Gastroesophageal sphincter (tissue), 4 donors: ENCODE measurements around the gene TULP4. TPM values are rescaled to one million over a fixed set of nuclear protein-coding genes. Genes with fewer than 3 reads are reported as not detected.

Experiments
- ATAC-seq: fragments of 150-250 bp; one replicate; pipeline ENCODE4 v1.9.1; 2016; ENCODE audit warnings: mild to moderate bottlenecking, moderate library complexity
- H3K27ac ChIP-seq, 4 donors: fragments of 200-600 bp; sonication (generic) in 3 of 4; 1 replicate in 3 of 4; 2 replicates in 1 of 4; pipeline ENCODE4 v1.5.1; 2016 to 2019
- H3K27me3 ChIP-seq: fragments of 200-600 bp; sonication (generic); one replicate; pipeline ENCODE4 v1.5.1; 2019
- H3K36me3 ChIP-seq, 2 donors: fragments of 200-600 bp; sonication (generic); one replicate each; pipeline ENCODE4 v1.5.1; 2019; ENCODE audit warnings: control low read depth in 1 of 2
- H3K4me1 ChIP-seq, 3 donors: fragments of 200-600 bp; sonication (generic); 1 replicate in 2 of 3; 2 replicates in 1 of 3; pipeline ENCODE4 v1.5.1; 2016 to 2019; ENCODE audit warnings: control low read depth in 2 of 3
- H3K4me3 ChIP-seq, 2 donors: fragments of 200-600 bp; sonication (generic); one replicate each; pipeline ENCODE4 v1.5.1; 2019; ENCODE audit warnings: mild to moderate bottlenecking in 1 of 2, moderate library complexity in 1 of 2
- H3K9me3 ChIP-seq, 3 donors: fragments of 200-600 bp; sonication (generic); one replicate each; pipeline ENCODE4 v1.5.1; 2017 to 2019; ENCODE audit warnings: control low read depth in 2 of 3
- EP300 ChIP-seq: sonication (generic); formaldehyde crosslinking; IDR thresholded peaks from one replicate; pipeline ENCODE4 v1.6.1; 2017; ENCODE audit warnings: antibody characterized with exemption, mild to moderate bottlenecking
- POLR2A ChIP-seq, 2 donors: fragments of 450-650 bp; IDR thresholded peaks; one replicate each; pipeline ENCODE4 v1.6.1; 2017; ENCODE audit warnings: antibody characterized with exemption in 2 of 2, mild to moderate bottlenecking in 2 of 2, moderate library complexity in 1 of 2
- POLR2AphosphoS5 ChIP-seq: sonication (generic); formaldehyde crosslinking; IDR thresholded peaks from one replicate; pipeline ENCODE4 v1.6.1; 2017; ENCODE audit warnings: antibody characterized with exemption
- WGBS, 2 donors: methylation state at CpG; one replicate each; pipeline ENCODE4 v1.1.5; 2018; ENCODE audit warnings: low coverage in 1 of 2; 5-methylcytosine and 5-hydroxymethylcytosine counted together
- total RNA-seq, 4 donors: library from RNA; depleted of rRNA; stranded (reverse); fragments of >200 nt; gene quantifications; one replicate each; pipeline ENCODE4 v1.1.0, GENCODE V29; 2016
- TF ChIP-seq, protein P1 (sequence below), 4 experiments: fragments of 200-600 bp in 2 of 4; fragments of 450-650 bp in 2 of 4; sonication (generic) in 1 of 4; IDR thresholded peaks; one replicate each; pipeline ENCODE4 v1.5.1; 2017 to 2019; ENCODE audit warnings: antibody characterized with exemption in 4 of 4, mild to moderate bottlenecking in 2 of 4, moderate library complexity in 2 of 4

Gene TULP4
- total RNA-seq, 4 donors from 2014 or later = 159 to 244 (median 201) TPM

DNA sequence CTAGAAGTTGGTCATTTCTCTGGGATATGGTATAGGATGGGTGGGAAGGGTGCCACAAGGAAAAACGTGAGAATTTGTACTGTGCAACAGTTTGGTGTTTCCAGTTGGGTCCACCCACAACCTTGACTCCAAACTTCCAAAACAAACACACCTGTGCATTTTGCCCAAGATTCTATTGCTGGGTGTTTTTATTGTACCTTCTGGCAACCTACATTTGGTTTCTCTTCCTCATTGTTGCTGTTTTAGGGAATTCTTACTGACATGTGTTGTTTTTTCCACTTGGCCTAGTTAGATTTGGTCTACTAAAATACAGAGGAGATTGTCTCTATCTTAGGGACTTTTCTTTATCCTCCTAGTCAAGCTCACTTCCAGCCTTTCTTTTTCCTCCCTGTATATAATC is 16.7 kb downstream of the TULP4 start:
- Histone ChIP-seq H3K27ac (no peak overlapping the region), H3K36me3 (no peaks in the 10 kb centered on the region), H3K4me1 (peaks cover 0 to 21% (median 0%) of the 10 kb centered on the region in 3 donors), H3K4me3 (no peak overlapping the region), H3K27me3 (no peaks in the 10 kb centered on the region), H3K9me3 (no peaks in the 10 kb centered on the region)
- no peak for TF ChIP-seq EP300
- no peak for TF ChIP-seq POLR2A (IDR thresholded peaks at IDR 0.05)
- TF ChIP-seq, protein P1, sequence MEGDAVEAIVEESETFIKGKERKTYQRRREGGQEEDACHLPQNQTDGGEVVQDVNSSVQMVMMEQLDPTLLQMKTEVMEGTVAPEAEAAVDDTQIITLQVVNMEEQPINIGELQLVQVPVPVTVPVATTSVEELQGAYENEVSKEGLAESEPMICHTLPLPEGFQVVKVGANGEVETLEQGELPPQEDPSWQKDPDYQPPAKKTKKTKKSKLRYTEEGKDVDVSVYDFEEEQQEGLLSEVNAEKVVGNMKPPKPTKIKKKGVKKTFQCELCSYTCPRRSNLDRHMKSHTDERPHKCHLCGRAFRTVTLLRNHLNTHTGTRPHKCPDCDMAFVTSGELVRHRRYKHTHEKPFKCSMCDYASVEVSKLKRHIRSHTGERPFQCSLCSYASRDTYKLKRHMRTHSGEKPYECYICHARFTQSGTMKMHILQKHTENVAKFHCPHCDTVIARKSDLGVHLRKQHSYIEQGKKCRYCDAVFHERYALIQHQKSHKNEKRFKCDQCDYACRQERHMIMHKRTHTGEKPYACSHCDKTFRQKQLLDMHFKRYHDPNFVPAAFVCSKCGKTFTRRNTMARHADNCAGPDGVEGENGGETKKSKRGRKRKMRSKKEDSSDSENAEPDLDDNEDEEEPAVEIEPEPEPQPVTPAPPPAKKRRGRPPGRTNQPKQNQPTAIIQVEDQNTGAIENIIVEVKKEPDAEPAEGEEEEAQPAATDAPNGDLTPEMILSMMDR (IDR thresholded peaks at IDR 0.05) = no peak
- no peak for TF ChIP-seq POLR2AphosphoS5
- WGBS, 2 donors = 0% methylated on average over 1 of the region's 1 CpG; no CpG with 5 or more reads in 1 of the 2 donors
- no peak for ATAC-seq

DNA sequence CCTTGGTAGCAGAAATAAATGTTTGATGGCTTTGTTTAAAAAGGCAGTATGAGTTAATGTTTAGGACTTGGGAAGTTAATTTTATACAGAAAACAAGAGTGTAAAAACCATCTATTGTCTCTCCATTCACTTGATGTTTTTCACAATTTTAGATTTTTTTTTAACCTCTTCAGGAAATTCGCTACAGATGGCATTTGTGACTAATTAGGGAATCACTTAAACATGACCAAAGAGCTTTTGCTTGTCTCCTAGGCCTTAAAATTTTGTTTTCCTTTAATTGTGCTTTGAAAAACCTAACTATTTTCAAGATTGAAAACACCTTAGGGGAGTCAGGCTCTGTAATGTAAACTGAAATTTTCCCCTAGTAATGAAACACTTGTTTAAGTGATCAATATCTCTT is 17.3 kb downstream of the TULP4 start:
- ATAC-seq = no peak
- Histone ChIP-seq H3K4me3 (no peak overlapping the region), H3K9me3 (no peaks in the 10 kb centered on the region), H3K27me3 (no peaks in the 10 kb centered on the region), H3K27ac (no peak overlapping the region), H3K36me3 (no peaks in the 10 kb centered on the region), H3K4me1 (peaks cover 0 to 15% (median 0%) of the 10 kb centered on the region in 3 donors)
- 94 to 95% methylated on average over 1 of the region's 1 CpG for WGBS, 2 donors
- TF ChIP-seq POLR2A (IDR thresholded peaks at IDR 0.05) = no peak
- TF ChIP-seq, protein P1 (IDR thresholded peaks at IDR 0.05) = no peak
- no peak for TF ChIP-seq EP300
- no peak for TF ChIP-seq POLR2AphosphoS5

DNA sequence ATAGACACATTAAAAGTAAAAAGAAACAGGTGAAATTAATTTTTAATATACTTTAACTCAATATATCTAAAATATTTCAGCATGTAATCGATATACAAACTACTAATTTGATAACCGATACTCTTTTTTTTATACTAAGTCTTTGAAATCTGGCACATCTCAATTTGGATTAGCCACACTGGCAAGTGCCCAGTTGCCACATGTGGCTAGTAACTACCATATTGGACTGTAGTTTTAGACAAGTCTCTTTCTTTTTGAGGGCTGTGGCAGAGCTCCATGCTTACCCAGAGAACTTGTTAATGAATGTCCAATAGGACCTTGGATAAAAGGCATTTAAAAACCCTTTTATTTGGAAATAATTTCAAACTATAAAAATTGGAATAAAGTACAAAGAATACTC is 17.8 kb downstream of the TULP4 start:
- H3K27me3 ChIP-seq = no peaks in the 10 kb centered on the region
- ATAC-seq = no peak
- WGBS, 2 donors = 78 to 93% methylated on average over 2 of the region's 2 CpGs
- TF ChIP-seq POLR2A (IDR thresholded peaks at IDR 0.05) = no peak
- TF ChIP-seq, protein P1 (IDR thresholded peaks at IDR 0.05) = no peak
- TF ChIP-seq POLR2AphosphoS5 = no peak
- TF ChIP-seq EP300 = no peak
- no peaks in the 10 kb centered on the region for H3K9me3 ChIP-seq
- no peaks in the 10 kb centered on the region for H3K36me3 ChIP-seq
- no peak overlapping the region for H3K27ac ChIP-seq
- H3K4me3 ChIP-seq = no peak overlapping the region
- peaks cover 0 to 10% (median 0%) of the 10 kb centered on the region in 3 donors for H3K4me1 ChIP-seq

DNA sequence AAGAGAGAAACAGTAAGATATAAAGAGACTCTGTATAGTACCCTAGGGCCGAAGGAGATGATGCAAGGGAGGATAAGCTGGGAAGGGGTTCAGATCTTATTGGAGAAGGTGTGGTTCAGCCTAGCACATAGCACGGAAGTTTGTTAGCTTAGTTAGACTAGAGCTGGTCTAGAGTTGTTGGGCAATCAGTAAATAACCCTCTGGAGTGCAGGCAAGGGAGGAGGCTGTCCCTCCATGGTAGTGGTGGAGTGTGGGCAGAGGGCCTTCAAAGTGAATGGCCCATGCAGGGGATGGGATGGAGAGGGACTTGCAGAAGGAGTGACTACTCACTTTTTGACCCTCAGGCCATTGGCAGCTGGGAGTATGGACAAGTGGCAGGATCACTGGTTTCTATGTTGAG is 20.0 kb downstream of the TULP4 start:
- Histone ChIP-seq H3K36me3 (no peaks in the 10 kb centered on the region), H3K9me3 (no peaks in the 10 kb centered on the region), H3K27ac (no peak overlapping the region), H3K27me3 (no peaks in the 10 kb centered on the region), H3K4me1 (peaks cover 0 to 10% (median 0%) of the 10 kb centered on the region in 3 donors), H3K4me3 (no peak overlapping the region)
- ATAC-seq = no peak
- TF ChIP-seq POLR2A (IDR thresholded peaks at IDR 0.05) (no peak), EP300 (no peak), POLR2AphosphoS5 (no peak)
- TF ChIP-seq, protein P1 (IDR thresholded peaks at IDR 0.05) = no peak
- WGBS, 2 donors = 96 to 100% methylated on average over 2 of the region's 2 CpGs

DNA sequence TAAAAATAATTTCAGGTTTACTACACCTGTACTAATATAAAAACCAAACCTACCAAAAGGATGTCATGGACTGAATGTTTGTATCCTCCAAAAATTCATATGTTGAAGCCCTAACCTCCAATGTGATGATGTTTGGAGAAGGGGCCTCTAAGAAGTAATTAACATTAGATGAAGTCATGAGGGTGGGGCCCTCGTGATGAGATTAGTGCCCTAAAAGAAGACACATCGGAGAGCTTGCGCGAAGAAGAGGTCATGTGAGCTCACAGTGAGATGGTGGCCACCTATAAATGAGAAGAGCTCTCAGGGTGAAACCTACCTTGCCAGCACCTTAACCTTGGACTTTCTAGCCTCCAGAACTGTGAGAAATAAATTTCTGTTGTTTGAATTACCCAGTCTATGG is 20.8 kb downstream of the TULP4 start:
- no peak for ATAC-seq
- Histone ChIP-seq H3K27ac (no peak overlapping the region), H3K9me3 (no peaks in the 10 kb centered on the region), H3K4me3 (no peak overlapping the region), H3K4me1 (peaks cover 0 to 10% (median 0%) of the 10 kb centered on the region in 3 donors), H3K36me3 (no peaks in the 10 kb centered on the region), H3K27me3 (no peaks in the 10 kb centered on the region)
- TF ChIP-seq POLR2AphosphoS5 = no peak
- no peak for TF ChIP-seq EP300
- TF ChIP-seq POLR2A (IDR thresholded peaks at IDR 0.05) = no peak
- TF ChIP-seq, protein P1 (IDR thresholded peaks at IDR 0.05) = no peak
- WGBS, 2 donors = 92 to 100% methylated on average over 4 of the region's 4 CpGs
